Stimulated activated CD4-positive, alpha-beta T cell treated with anti-CD3 and anti-CD28 coated beads, Interleukin-2, amount 100 ng/mL, for 24 hours (primary cell): ENCODE data around the gene TMBIM6.
"Not testable (repeated sequence)": the region's sequence is repeated elsewhere in the genome, so short reads cannot be mapped to it uniquely, and the experiment has no call there.

Experiments
- DNase-seq, 2 donors: peaks; one replicate each; pipeline ENCODE4 v3.0.0-alpha.2; 2020

TMBIM6 gene

GRCh38 chr12:49777800-49778748, 36.7 kb downstream of the TMBIM6 start:
- DNase-seq = peak; percentile 83 to 86

GRCh38 chr12:49779581-49779980, 38.2 kb downstream of the TMBIM6 start:
- DNase-seq = no peak

- DNase-seq = not testable (repeated sequence)
Observed at GRCh38 chr12:49780914-49781313, 39.6 kb downstream of the TMBIM6 start.

- DNase-seq = no peak
Observed at GRCh38 chr12:49783917-49784676, 42.7 kb downstream of the TMBIM6 start.

GRCh38 chr12:49784756-49785409, 43.5 kb downstream of the TMBIM6 start:
- DNase-seq = no peak

GRCh38 chr12:49787672-49788071, 46.3 kb downstream of the TMBIM6 start:
- DNase-seq = no peak

- DNase-seq = no peak
Observed at GRCh38 chr12:49789992-49790391, 48.6 kb downstream of the TMBIM6 start.

GRCh38 chr12:49790741-49791555, 49.6 kb downstream of the TMBIM6 start:
- no peak for DNase-seq

GRCh38 chr12:49791700-49792099, 50.3 kb downstream of the TMBIM6 start:
- DNase-seq = no peak

GRCh38 chr12:49792181-49792970, 51.0 kb downstream of the TMBIM6 start:
- no peak for DNase-seq

- DNase-seq = no peak
Observed at GRCh38 chr12:49792976-49793580, 51.7 kb downstream of the TMBIM6 start.

- DNase-seq = no peak
Observed at GRCh38 chr12:49793620-49794019, 52.3 kb downstream of the TMBIM6 start.

GRCh38 chr12:49794021-49794420, 52.7 kb downstream of the TMBIM6 start:
- no peak for DNase-seq

GRCh38 chr12:49794811-49795653, 53.7 kb downstream of the TMBIM6 start:
- DNase-seq = no peak

- no peak for DNase-seq
Observed at GRCh38 chr12:49795654-49796105, 54.3 kb downstream of the TMBIM6 start.

- no peak for DNase-seq
Observed at GRCh38 chr12:49796155-49796554, 54.8 kb downstream of the TMBIM6 start.

GRCh38 chr12:49796606-49797448, 55.5 kb downstream of the TMBIM6 start:
- no peak for DNase-seq

GRCh38 chr12:49797449-49797776, 56.1 kb downstream of the TMBIM6 start:
- DNase-seq = no peak

- no peak for DNase-seq
Observed at GRCh38 chr12:49798248-49798647, 56.9 kb downstream of the TMBIM6 start.
